Stimulated activated CD8-positive, alpha-beta memory T cell treated with anti-CD3 and anti-CD28 coated beads, Interleukin-4, amount 100 ng/mL, for 24 hours (primary cell): Measurements from ENCODE around the gene CSNK2A1.
A peak's percentile ranks its signal among the peaks of the same experiment; 100 is the strongest.
"Not testable (repeated sequence)": the region's sequence is repeated elsewhere in the genome, so short reads cannot be mapped to it uniquely, and the experiment has no call there.

ENCODE experiments used
- DNase-seq: peaks from one replicate; pipeline ENCODE4 v3.0.0-alpha.2; 2020; ENCODE audit warnings: low read depth

The CSNK2A1 gene

DNA sequence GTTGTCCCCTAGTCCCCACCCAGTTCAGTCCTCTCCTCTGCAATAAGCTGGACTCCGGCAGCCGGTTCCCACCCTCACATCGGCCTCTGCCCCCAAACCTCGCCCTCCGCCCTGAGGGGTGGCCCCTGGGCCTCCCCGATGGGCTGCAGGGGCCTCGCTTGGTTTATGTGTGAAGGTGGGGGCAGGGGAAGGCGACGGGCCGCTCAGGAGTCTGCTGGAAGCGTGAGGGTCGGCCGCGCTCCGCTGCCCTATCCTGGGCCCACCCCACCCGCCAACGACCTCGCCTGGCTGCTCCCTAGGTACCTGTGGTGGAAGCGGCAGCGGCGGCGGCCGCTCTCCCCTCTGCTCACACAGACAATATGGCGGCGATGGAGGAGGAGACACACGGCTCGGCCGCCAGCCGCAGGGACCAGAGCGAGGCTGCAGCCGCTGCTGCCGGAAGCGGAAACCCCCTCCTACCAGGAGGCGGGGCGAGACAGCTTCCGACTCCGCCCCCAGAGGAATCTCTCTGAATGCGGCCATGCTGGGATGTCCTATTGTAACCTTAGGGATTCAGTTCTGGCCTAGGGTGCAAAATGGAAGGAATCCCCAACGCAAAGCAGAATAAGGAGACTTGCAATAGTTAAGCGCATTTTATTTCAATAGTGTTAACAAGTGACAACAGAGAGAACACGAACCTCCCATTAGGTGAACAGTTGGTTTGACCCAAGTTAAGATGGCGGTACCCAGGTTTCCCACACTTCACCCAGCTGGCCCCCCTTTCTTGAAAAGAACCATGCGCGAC, at the start of gene CSNK2A1:
CSNK2A1 (minus strand) TSS at position 422 of the 784 bp plus-strand sequence. CDS start 35,239 bp downstream, outside the sequence.
- DNase-seq = peak; percentile 91

DNA sequence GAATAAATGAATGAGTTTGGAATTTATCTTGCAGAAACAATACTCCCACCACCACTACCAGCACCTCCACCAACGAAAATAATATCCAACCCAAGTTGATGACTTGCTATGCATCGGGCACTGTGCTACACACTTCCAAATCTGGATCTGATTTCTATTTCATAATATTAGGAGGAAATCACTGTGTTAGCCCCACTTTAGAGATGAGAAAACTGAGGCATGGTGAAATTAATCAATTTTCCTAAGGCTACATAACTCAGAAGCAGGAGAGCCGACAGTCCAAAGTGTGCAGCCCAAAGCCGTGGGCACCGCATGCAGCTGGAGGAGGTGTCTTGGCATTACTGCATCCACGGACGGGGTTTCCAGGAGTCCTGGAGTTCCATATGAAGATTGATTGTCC, 48.9 kb upstream of the CSNK2A1 start:
- no peak for DNase-seq

GRCh38 chr20:591941-592340, 48.4 kb upstream of the CSNK2A1 start:
- DNase-seq = no peak

- no peak for DNase-seq
Measured at GRCh38 chr20:588932-589672, 45.5 kb upstream of the CSNK2A1 start.

DNA sequence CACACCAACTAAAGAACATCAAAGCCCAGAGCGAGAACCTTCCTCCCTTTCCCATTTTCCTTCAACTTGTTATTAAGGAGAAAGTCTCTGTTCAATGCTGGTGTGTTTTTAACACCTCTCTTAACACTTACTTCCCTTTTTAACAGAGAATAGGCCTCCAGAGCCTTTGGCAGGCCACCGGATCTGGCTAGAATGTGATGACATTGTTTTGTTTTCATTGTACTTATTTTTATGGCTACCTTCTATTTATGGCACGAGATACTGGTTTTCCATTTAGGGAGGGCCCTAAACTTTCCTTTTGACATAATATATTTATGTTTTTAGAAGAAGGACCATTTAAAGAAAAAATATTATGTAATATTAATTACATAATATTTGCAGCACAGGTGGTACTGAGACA, 44.9 kb upstream of the CSNK2A1 start:
- no peak for DNase-seq

- DNase-seq = no peak
Measured at GRCh38 chr20:584971-585301, 41.3 kb upstream of the CSNK2A1 start.

- no peak for DNase-seq
Measured at GRCh38 chr20:584161-584970, 40.8 kb upstream of the CSNK2A1 start.

GRCh38 chr20:582204-582603, 38.6 kb upstream of the CSNK2A1 start:
- DNase-seq = no peak

GRCh38 chr20:578940-579690, 35.5 kb upstream of the CSNK2A1 start:
- DNase-seq = not testable (repeated sequence)

- DNase-seq = no peak
Measured at GRCh38 chr20:577167-577791, 33.7 kb upstream of the CSNK2A1 start.

- DNase-seq = no peak
Measured at GRCh38 chr20:576156-576555, 32.6 kb upstream of the CSNK2A1 start.

GRCh38 chr20:575230-575629, 31.6 kb upstream of the CSNK2A1 start:
- no peak for DNase-seq

GRCh38 chr20:574297-574942, 30.8 kb upstream of the CSNK2A1 start:
- DNase-seq = no peak

DNA sequence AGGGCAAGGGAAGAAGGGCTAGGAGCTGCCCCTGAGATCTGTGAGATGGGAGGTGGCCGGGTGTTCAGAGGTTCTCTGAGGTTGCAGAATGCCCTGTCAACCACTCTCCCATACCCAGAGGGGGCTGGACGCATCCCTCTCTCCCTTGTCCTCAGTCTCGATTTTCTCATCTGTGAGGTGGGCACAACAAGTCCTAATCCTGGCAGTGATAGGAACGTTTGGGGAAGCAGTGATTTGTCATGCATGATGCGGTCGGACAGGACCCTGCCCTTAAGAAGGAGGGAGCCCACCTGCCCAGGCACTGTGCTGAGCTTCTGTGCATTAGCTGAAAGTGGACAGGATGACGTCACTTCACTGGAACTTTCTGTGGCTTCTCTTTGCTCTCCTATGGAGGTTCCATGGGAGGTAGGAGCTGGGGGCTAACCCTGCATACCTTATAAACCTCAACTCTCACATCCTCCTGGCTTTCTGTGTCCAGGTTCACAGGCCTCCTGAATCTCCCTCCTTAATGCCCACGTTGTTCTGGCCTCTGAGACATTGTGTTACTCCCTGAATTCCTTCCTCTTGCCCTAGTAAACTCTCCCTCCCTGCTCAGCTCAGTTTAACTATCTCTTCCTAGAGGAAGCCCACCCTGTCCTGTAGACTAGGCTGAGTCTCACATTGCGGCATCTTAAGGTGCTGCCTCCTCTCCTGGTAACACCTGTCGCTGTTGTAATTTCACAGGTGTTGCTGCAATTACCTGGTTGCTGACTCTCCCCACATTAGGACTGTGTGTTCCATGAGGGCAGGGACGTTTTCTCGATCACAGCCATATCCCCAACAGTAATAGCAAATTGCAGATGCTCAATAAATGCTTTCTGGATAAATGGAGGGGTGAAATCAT, 30.1 kb upstream of the CSNK2A1 start:
- DNase-seq = no peak

DNA sequence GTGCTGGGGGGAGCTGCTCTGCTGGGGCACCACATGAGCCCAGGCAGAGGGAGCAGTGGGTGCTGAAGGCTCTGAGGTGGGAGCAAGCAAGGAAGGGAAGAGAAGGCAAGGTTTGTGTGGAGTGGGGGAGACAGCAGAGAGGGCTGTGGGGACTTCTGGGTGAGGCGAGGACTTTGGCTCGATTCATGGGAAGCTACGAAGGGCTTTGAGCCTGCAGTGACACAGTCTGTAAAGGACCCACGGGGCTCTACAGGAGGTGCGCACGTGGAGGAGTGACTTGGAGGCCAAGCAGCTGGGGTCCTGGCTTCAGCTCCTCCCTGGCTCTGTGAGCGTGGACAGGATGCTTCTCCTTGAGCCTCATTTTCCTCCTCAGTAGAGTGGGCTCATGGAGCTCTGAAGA, 29.1 kb upstream of the CSNK2A1 start:
- no peak for DNase-seq

DNA sequence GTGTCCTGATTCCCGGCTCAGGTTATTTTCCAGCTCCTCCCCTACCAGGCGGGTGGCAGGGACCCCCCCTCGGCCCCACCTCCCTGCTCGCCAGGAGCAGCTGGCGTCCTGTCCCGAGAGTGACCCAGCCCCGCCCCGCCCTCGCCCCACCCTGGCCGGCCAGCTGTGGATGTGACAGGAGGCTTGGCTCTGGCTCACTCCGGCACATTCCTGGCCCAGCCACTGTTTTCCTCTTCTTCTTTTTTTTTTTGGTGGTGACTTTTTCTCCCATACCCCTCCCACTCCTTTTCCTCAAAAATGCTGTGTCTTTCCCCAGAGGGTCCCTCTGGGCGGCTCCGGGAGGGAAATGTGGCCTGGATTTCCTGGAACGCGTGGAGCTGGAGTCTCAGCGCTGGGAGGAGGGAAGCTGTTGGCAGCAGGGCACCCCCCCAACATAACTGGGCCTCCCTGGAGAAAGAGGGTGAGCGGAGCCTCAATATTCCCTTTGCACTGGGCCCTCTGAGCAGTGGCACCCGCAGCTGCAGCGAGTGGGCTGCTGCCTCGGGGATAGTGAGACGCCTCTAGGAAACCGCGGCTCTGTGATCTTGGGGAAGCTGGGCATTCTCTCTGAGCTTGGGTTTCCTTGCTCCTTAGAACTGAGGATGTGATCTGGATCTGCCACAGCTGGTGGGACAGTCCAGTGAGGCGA, 28.3 kb upstream of the CSNK2A1 start:
- DNase-seq = no peak

- no peak for DNase-seq
Measured at GRCh38 chr20:568673-569415, 25.3 kb upstream of the CSNK2A1 start.

DNA sequence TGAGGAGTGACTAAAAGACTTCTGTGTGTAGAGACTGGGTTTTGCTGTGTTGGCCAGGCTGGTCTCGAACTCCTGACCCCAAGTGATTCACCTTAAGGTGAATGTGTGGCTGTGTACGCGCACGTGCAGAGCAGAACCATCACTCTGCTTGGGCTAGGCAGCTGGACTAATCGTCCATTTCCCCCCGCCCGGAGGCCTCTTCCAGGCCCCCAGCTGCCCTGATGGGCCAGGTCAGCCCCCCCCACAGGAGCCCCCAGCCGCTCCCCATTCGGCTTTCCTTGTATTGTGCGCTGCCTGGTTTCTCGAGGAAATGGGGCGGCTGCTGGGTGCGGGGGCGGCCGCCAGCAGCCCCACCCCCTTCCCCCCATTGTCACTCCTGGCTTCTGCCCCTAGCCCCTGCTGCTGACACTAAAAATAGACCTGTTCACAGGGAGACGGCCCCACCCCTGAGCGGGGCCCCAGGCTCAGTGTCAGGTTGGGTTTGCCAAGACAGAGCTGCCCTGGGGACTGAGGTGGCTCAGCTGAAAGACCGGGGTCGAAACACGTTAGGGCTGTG, 24.6 kb upstream of the CSNK2A1 start:
- DNase-seq = no peak
